Spleen (tissue), 11 donors: ENCODE results near the gene NUAK2. TPM values are rescaled to one million over a fixed set of nuclear protein-coding genes. Genes with fewer than 3 reads are reported as not detected.

ENCODE experiments used
- DNase-seq: peaks from one replicate; pipeline ENCODE4 v3.0.0-alpha.2; 2020
- H3K27ac ChIP-seq, 8 donors: fragments of 200-600 bp; sonication (generic) in 7 of 8; 1 replicate in 4 of 8; 2 replicates in 4 of 8; pipeline versions ENCODE4 v1.5.0 to v1.8.0; 2016 to 2021; ENCODE audit warnings: inconsistent platforms in 4 of 8, mild to moderate bottlenecking in 4 of 8, moderate library complexity in 1 of 8
- H3K27me3 ChIP-seq, 7 donors: fragments of 200-600 bp; sonication (generic) in 6 of 7; replicated peaks in 1 of 7; 1 replicate in 4 of 7; 2 replicates in 3 of 7; pipeline versions ENCODE4 v1.5.0 to v1.8.0; 2016 to 2021; ENCODE audit warnings: inconsistent platforms in 3 of 7, mild to moderate bottlenecking in 1 of 7
- H3K36me3 ChIP-seq, 6 donors: fragments of 200-600 bp; sonication (generic) in 5 of 6; 1 replicate in 4 of 6; 2 replicates in 2 of 6; pipeline versions ENCODE4 v1.5.0 to v1.8.0; 2016 to 2021; ENCODE audit warnings: inconsistent platforms in 2 of 6
- H3K4me1 ChIP-seq, 6 donors: fragments of 200-600 bp; sonication (generic) in 5 of 6; 1 replicate in 3 of 6; 2 replicates in 3 of 6; pipeline versions ENCODE4 v1.5.0 to v1.8.0; 2016 to 2021; ENCODE audit warnings: inconsistent platforms in 3 of 6
- H3K4me3 ChIP-seq, 8 donors: fragments of 200-600 bp; sonication (generic) in 7 of 8; 1 replicate in 4 of 8; 2 replicates in 4 of 8; pipeline versions ENCODE4 v1.5.0 to v1.8.0; 2016 to 2021; ENCODE audit warnings: inconsistent platforms in 4 of 8, mild to moderate bottlenecking in 4 of 8, moderate library complexity in 2 of 8
- H3K9me3 ChIP-seq, 8 donors: fragments of 200-600 bp; sonication (generic) in 7 of 8; 1 replicate in 4 of 8; 2 replicates in 4 of 8; pipeline versions ENCODE4 v1.5.0 to v1.8.0; 2016 to 2021; ENCODE audit warnings: inconsistent platforms in 4 of 8
- POLR2A ChIP-seq, 3 donors: fragments of 450-650 bp; IDR thresholded peaks; one replicate each; pipeline ENCODE4 v1.5.1; 2017; ENCODE audit warnings: antibody characterized with exemption in 3 of 3, mild to moderate bottlenecking in 1 of 3
- POLR2AphosphoS5 ChIP-seq, 3 donors: sonication (generic); formaldehyde crosslinking; IDR thresholded peaks; one replicate each; pipeline ENCODE4 v1.5.1; 2017; ENCODE audit warnings: antibody characterized with exemption in 3 of 3
- WGBS, 5 donors: extraction: QIAGEN DNeasy Blood & Tissue Kit in 3 of 5; methylation state at CpG; one replicate each; pipeline versions ENCODE4 v1.1.5 to v1.1.7; 2013 to 2018; 5-methylcytosine and 5-hydroxymethylcytosine counted together
- intact Hi-C: fragments of 100-400 bp; cut with DNase I; formaldehyde crosslinking; loops from one replicate; pipeline ENCODE4 v1.15.0; 2023; ENCODE audit warnings: low total_unique reads
- polyA plus RNA-seq, 3 donors: library from polyadenylated mRNA; stranded (reverse); fragments of 200-250 nt; gene quantifications; one replicate each; pipeline ENCODE4 v1.2.1, GENCODE V29; 2013
- total RNA-seq, 7 donors: library from RNA; depleted of rRNA in 3 of 7; stranded (reverse); fragments of >200 nt in 3 of 7; fragmentation: NEBNext Ultra II Directional in 4 of 7; extraction: Animal tissue kit (Norgen Biotek cat#: 25700) in 4 of 7; gene quantifications; one replicate each; pipeline versions ENCODE4 v1.1.0 to v1.2.1, GENCODE V29; 2016 to 2021
- TF ChIP-seq, protein P1 (sequence below), 11 experiments: fragments of 200-600 bp in 7 of 11; fragments of 450-650 bp in 4 of 11; sonication (generic) in 4 of 11; IDR thresholded peaks in 8 of 11; conservative IDR thresholded peaks in 3 of 11; 1 replicate in 7 of 11; 2 replicates in 4 of 11; pipeline versions ENCODE4 v1.4.0 to v1.8.0; 2016 to 2021; ENCODE audit warnings: antibody characterized with exemption in 11 of 11, inconsistent platforms in 4 of 11, mild to moderate bottlenecking in 1 of 11
- donor health status: healthy with polysubstance abuse.
- donor health status: DM: no; HTN: no; CAD: no; lungs with moderate emphysema.
- donor health status: DM: no; HTN: no; CAD: no.
- donor health status: Bipolar disorder and iron deficiency.
- donor health status: healthy.
- donor health status: DM: no; HTN: no; CAD: no.
- donor health status: DM: yes; HTN: yes; CAD: no.

NUAK2 gene
- total and polyA plus RNA-seq, 10 donors: 5.7 to 32.7 (median 19.1) TPM

DNA sequence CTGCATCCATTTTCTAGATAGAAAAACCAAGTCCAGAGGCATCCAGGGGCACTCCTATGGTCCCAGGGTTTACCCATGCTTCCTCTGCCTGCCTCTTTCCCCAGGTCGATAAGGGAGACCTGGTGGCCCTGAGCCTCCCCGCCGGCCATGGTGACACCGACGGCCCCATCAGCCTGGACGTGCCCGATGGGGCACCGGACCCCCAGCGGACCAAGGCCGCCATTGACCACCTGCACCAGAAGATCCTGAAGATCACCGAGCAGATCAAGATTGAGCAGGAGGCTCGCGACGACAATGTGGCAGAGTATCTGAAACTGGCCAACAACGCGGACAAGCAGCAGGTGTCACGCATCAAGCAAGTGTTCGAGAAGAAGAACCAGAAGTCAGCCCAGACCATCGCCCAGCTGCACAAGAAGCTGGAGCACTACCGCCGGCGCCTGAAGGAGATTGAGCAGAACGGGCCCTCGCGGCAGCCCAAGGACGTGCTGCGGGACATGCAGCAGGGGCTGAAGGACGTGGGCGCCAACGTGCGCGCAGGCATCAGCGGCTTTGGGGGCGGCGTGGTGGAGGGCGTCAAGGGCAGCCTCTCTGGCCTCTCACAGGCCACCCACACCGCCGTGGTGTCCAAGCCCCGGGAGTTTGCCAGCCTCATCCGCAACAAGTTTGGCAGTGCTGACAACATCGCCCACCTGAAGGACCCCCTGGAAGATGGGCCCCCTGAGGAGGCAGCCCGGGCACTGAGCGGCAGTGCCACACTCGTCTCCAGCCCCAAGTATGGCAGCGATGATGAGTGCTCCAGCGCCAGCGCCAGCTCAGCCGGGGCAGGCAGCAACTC lies 52.5 kb downstream of the NUAK2 start:
- intact Hi-C loops: no loop called here
- Histone ChIP-seq H3K27ac (no peak overlapping the region), H3K4me3 (no peak overlapping the region), H3K27me3 (no peaks in the 10 kb centered on the region), H3K36me3 (peaks cover 0 to 28% (median 0%) of the 10 kb centered on the region in 6 donors), H3K4me1 (peaks cover 5 to 30% (median 9%) of the 10 kb centered on the region in 6 donors), H3K9me3 (no peaks in the 10 kb centered on the region)
- 94 to 96% (median 94%) methylated on average over 29 to 48 of the region's 48 CpGs for WGBS, 5 donors
- no peak for TF ChIP-seq POLR2A (IDR thresholded peaks at IDR 0.05)
- TF ChIP-seq, protein P1, sequence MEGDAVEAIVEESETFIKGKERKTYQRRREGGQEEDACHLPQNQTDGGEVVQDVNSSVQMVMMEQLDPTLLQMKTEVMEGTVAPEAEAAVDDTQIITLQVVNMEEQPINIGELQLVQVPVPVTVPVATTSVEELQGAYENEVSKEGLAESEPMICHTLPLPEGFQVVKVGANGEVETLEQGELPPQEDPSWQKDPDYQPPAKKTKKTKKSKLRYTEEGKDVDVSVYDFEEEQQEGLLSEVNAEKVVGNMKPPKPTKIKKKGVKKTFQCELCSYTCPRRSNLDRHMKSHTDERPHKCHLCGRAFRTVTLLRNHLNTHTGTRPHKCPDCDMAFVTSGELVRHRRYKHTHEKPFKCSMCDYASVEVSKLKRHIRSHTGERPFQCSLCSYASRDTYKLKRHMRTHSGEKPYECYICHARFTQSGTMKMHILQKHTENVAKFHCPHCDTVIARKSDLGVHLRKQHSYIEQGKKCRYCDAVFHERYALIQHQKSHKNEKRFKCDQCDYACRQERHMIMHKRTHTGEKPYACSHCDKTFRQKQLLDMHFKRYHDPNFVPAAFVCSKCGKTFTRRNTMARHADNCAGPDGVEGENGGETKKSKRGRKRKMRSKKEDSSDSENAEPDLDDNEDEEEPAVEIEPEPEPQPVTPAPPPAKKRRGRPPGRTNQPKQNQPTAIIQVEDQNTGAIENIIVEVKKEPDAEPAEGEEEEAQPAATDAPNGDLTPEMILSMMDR (IDR thresholded peaks at IDR 0.05 in 8 of 11, conservative IDR thresholded peaks at IDR 0.05 in 3 of 11): no peak
- TF ChIP-seq POLR2AphosphoS5 (IDR thresholded peaks at IDR 0.05): no peak
- no peak for DNase-seq

GRCh38 chr1:205267306-205267902 lies 54.1 kb downstream of the NUAK2 start:
- TF ChIP-seq, protein P1 (IDR thresholded peaks at IDR 0.05 in 8 of 11, conservative IDR thresholded peaks at IDR 0.05 in 3 of 11): no peak
- TF ChIP-seq POLR2A (IDR thresholded peaks at IDR 0.05): no peak
- TF ChIP-seq POLR2AphosphoS5 (IDR thresholded peaks at IDR 0.05): no peak
- Histone ChIP-seq H3K4me1 (peaks cover 0 to 28% (median 4%) of the 10 kb centered on the region in 6 donors), H3K27ac (no peak overlapping the region), H3K9me3 (no peaks in the 10 kb centered on the region), H3K4me3 (no peak overlapping the region), H3K36me3 (peaks cover 0 to 26% (median 0%) of the 10 kb centered on the region in 6 donors), H3K27me3 (no peaks in the 10 kb centered on the region)
- intact Hi-C loops: no loop called here
- 43 to 57% (median 50%) methylated on average over 8 of the region's 8 CpGs for WGBS, 5 donors
- DNase-seq: no peak

DNA sequence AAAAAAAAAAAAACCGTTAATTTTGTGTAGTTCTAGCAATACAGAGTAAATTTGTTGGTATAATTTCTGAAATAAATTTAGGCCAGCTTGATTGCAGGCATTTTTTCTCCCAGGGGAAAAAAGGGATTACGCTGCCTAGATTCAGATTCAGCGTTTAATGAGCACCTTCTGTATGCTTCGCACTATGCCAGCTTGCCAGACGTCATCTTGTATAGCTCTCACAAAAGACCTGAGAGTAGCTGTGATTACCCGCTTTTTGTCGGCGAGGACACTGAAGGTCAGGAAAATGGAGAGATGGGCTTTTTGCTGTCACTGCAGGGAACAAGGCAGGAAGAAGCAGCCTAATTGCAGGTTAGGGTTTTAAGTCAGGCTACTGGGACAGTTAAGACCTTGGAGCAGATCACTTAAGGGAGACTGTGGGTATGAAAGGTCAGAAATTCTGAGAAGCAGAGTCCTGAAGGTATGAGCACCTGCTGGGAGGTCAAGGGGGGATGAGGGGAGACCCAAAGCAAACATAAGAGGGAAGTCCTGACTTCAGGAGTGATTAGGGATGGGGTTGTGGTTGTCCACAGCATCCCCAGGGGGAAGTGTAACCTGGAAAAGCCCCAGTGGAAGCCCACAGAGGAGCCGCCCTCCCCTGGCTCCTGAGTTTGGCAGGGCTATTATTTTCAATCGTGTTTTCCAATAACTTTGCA lies 54.8 kb downstream of the NUAK2 start:
- Histone ChIP-seq H3K4me1 (peaks cover 0 to 33% (median 9%) of the 10 kb centered on the region in 6 donors), H3K27ac (no peak overlapping the region), H3K36me3 (peaks cover 0 to 20% (median 0%) of the 10 kb centered on the region in 6 donors), H3K9me3 (no peaks in the 10 kb centered on the region), H3K4me3 (no peak overlapping the region), H3K27me3 (no peaks in the 10 kb centered on the region)
- 76 to 83% (median 82%) methylated on average over 10 of the region's 10 CpGs for WGBS, 5 donors
- DNase-seq: no peak
- intact Hi-C loops: no loop called here
- TF ChIP-seq POLR2A (IDR thresholded peaks at IDR 0.05) (no peak), POLR2AphosphoS5 (IDR thresholded peaks at IDR 0.05) (no peak)
- TF ChIP-seq, protein P1 (IDR thresholded peaks at IDR 0.05 in 8 of 11, conservative IDR thresholded peaks at IDR 0.05 in 3 of 11): no peak
